Sciatic nerve (tissue), 2 donors: ENCODE data around the gene ZNF768. TPM values are rescaled to one million over a fixed set of nuclear protein-coding genes. Genes with fewer than 3 reads are reported as not detected.
"Not testable (repeated sequence)": the region's sequence is repeated elsewhere in the genome, so short reads cannot be mapped to it uniquely, and the experiment has no call there.

Experiments used
- ATAC-seq: fragments of 200-7000 bp; cut with Tn5 transposase; one replicate; pipeline ENCODE4 v1.9.1; 2020; ENCODE audit warnings: mild to moderate bottlenecking, moderate library complexity
- DNase-seq: peaks from one replicate; pipeline ENCODE4 v3.0.0-alpha.2; 2020; ENCODE audit warnings: low spot score
- intact Hi-C: fragments of 100-400 bp; cut with DNase I; formaldehyde crosslinking; loops from one replicate; pipeline ENCODE4 v1.14.2; 2022
- total RNA-seq: library from RNA; stranded (reverse); fragmentation: NEBNext Ultra II Directional; extraction: Animal tissue kit (Norgen Biotek cat#: 25700); gene quantifications from one replicate; pipeline ENCODE4 v1.2.1, GENCODE V29; 2021
- donor health status: DM: no; HTN: no; CAD: no.
- donor health status: DM: no; HTN: no; CAD: no.

Gene ZNF768
- total RNA-seq, 1 donor from 2014 or later = 30.3 TPM

DNA sequence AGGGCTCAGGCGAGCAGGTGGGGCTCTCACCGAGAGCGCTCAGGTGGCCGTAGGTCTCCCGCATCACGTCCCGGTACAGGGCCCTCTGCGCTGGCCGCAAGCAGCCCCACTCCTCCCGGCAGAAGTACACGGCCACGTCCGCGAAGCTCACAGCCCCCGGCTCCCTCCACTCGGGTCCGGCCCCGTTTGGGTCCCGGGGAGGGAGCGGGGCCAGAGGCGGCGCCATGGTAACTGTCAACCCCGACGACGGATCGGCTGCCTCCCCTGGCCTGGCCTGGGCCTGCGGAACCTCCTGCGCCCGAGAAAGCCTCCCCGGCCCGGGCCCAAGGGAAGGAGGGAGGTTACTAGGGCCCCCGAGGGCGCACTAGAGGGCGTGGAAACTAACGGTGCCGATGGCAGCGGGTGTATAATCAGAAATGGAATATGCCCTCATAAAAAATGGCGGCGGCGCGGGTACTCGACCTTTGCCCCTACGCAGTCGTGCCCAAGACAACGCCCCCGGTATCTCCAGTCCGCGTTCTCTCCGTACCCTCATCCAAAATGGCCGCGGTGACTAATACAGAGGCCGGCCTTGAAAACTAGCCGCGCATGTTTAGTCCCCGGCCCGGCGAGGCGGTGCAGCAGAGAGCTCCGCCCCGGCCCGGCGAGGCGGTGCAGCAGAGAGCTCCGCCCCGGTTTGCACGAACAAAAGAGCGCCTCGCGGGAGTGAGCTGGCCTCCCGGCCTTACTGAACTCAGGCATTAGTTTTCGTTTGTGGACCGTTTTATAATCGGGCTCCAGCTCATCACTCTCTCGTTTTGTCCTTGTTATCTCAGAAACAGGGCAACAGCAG is 31.8 kb upstream of the ZNF768 start, which contains the start of gene ZNF764:
TSS of gene ZNF764 (minus strand) at position 418 of the 832 bp plus-strand sequence. CDS start at position 226, 192 bp downstream.
- ATAC-seq (peak; percentile 98), DNase-seq (peak; percentile 98)
- intact Hi-C loops = no loop called here

- ATAC-seq = no peak
- intact Hi-C loops = no loop called here
- no peak for DNase-seq
These were observed 31.3 kb upstream of the ZNF768 start for GRCh38 chr16:30557707-30557956.

GRCh38 chr16:30556125-30556473 is 29.7 kb upstream of the ZNF768 start:
- ATAC-seq = no peak
- no peak for DNase-seq
- intact Hi-C loops = no loop called here

DNA sequence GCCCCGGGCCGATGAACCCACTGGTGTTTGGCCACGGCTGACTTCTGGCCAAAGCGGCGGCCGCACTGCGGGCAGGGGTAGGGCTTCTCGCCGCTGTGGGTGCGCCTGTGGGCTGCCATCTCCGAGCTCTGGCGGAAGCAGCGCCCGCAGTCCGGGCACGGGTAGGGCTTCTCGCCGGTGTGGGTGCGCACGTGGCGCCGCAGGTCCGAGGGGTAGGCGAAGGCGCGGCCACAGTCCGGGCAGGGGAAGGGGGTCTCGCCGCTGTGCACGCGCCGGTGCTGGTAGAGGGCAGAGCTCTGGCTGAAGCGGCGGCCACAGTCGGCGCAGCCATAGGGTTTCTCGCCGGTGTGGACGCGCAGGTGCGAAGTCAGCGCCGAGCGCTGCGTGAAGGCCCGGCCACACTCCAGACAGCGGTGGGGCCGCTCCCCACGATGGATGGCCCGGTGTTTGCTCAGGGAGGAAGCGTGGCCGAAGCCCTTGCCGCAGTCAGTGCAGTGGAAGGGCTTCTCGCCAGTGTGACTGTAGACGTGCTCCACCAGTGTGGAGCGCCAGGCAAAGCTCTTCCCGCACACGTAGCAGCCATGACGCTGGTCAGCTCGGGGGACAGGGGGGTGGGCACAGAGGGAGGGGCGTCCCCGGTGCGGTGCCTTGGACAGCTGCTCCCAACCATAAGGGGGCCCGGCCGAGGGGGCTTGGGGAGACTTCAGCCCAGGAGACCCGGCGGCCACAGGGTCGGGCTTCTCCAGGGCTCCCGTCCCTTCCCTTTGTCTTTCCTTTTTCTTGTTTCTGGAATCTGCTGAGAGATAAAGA is 29.2 kb upstream of the ZNF768 start:
- DNase-seq (no peak), ATAC-seq (no peak)
- intact Hi-C loops = no loop called here

GRCh38 chr16:30554557-30555314 is 28.4 kb upstream of the ZNF768 start:
- intact Hi-C loops = no loop called here
- DNase-seq = no peak
- ATAC-seq = no peak

DNA sequence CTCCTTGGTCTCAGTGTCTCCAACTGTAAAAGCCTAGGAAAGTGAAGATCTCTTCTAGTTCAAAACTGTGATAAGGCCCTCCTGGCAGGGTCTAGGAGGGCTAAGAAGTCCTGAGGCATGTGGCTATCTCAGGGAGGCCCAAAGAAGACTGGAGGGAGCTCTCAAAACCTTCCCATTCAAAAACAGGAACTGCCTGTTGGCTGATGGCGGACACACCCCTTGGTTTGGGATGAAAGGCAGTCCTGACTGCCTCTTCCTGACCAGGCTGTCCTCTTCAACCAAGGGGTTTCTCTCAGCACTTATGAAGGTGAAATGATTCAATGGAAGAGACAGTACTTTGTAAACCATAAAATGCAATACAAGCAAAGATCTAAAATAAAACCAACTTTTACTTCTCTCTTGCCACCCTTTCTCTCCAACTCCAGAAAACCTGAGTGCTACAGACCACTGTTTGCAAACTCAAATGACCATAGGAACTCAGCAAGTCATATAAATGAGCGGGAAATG is 27.1 kb upstream of the ZNF768 start:
- intact Hi-C loops = no loop called here
- DNase-seq = no peak
- no peak for ATAC-seq

DNA sequence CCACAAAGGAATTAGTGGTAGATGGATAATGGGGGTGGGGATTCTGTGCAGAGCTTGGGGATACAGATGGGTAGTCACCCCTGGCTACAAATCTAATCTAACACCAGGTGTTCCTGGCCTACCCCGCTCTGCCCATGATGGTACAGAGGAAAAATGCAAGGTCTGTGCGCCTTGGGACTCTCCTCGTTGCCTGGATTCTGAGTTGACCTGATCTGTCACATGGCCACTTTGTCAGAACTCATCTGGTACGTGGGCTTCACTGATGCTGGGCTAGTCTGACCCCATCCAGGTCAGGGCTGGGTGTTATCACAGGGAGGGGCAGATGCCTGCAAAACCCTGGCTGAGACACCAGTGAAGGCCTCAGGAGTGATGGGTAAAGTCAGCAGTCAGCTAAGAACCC is 26.6 kb upstream of the ZNF768 start:
- ATAC-seq (no peak), DNase-seq (no peak)
- intact Hi-C loops = no loop called here

- intact Hi-C loops = no loop called here
- ATAC-seq (no peak), DNase-seq (no peak)
These were observed 25.4 kb upstream of the ZNF768 start for GRCh38 chr16:30551781-30552180.

GRCh38 chr16:30548416-30549253 is 22.3 kb upstream of the ZNF768 start:
- ATAC-seq (no peak), DNase-seq (no peak)
- intact Hi-C loops = no loop called here

GRCh38 chr16:30546115-30546514 is 19.7 kb upstream of the ZNF768 start:
- DNase-seq = no peak
- intact Hi-C loops = no loop called here
- no peak for ATAC-seq

DNA sequence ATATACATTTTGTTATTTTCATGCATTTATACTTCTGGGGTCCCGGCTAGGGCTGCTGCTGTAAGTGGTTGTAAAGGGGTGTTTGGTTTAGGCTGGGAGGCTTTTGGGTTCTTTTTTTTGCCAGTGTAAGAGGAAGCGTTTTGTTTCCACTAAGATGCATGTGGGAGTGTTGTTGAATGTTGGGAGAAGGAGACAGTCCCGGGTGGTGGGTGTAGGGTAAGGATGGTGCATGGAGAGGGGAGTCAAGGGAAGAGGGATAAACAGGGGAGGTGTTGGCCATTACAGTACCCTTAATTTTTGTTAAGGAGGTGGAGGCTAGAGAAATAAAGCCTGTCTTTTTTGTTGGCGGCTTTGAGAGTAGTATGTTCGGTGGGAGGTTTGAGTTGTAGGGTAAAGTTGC is 16.7 kb upstream of the ZNF768 start:
- no peak for ATAC-seq
- DNase-seq = no peak
- intact Hi-C loops = no loop called here

DNA sequence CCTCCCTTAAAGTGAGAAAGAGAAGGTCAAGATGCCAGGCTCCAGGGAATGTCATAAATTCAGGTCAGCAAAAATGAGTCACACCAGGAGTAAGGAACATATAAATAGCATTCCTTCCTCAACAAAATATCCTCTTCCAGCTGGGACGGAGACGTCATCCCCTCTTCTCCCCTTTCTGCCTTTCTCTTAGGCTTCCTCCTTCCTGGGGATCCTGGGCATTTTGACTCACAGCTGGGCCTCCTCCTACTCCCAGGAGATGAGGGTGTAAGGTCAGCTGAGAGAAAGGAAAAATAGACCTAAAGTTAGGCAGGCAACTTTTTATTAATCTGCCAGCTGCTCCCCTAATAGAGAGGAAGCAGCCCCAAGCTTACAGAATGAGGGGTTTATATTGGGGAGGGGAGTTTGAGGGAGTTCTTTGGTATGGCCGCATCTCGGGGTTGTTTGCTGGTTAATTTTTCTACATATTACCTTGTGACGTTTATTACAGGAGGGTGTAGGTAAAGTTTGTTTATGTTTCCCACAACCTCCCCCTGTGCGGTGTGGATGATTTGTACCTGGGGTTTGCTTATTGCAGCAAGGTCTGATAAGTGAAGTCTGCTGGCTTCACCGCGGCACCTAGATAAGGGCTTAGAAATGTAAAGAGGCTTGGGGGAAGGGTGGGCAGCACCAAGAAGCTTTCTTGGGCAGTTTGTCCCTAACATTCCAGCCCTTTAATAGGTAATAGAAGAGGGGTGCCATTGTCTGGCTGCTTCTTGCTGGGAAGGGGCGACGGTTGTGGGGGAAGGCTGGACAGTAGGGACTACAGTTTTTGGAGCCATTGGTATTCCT is 15.3 kb upstream of the ZNF768 start:
- no peak for ATAC-seq
- intact Hi-C loops = no loop called here
- DNase-seq = no peak

DNA sequence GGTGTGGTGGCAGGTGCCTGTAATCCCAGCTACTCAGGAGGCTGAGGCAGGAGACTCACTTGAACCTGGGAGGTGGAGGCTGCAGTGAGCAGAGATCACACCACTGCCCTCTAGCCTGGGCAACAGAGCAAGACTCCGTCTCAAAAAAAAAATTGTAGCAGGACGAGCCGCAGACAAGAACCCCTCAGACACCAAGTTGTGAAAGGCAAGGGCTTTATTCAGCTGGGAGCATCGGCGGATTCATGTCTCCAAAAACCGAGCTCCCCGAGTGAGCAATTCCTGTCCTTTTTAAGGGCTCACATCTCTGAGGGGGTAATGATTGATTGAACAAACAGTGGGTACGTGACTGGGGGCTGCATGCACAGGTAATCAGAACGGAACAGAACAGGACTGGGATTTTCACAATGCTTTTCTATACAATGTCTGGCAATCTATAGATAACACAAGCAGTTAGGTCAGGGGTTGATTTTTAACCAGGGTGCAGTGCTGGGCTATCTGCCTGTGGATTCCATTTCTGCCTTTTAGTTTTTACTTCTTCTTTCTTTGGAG is 14.6 kb upstream of the ZNF768 start:
- DNase-seq, ATAC-seq, intact Hi-C loops: not testable (repeated sequence)

- intact Hi-C loops, ATAC-seq, DNase-seq: not testable (repeated sequence)
These were observed 13.7 kb upstream of the ZNF768 start for GRCh38 chr16:30539986-30540526.

DNA sequence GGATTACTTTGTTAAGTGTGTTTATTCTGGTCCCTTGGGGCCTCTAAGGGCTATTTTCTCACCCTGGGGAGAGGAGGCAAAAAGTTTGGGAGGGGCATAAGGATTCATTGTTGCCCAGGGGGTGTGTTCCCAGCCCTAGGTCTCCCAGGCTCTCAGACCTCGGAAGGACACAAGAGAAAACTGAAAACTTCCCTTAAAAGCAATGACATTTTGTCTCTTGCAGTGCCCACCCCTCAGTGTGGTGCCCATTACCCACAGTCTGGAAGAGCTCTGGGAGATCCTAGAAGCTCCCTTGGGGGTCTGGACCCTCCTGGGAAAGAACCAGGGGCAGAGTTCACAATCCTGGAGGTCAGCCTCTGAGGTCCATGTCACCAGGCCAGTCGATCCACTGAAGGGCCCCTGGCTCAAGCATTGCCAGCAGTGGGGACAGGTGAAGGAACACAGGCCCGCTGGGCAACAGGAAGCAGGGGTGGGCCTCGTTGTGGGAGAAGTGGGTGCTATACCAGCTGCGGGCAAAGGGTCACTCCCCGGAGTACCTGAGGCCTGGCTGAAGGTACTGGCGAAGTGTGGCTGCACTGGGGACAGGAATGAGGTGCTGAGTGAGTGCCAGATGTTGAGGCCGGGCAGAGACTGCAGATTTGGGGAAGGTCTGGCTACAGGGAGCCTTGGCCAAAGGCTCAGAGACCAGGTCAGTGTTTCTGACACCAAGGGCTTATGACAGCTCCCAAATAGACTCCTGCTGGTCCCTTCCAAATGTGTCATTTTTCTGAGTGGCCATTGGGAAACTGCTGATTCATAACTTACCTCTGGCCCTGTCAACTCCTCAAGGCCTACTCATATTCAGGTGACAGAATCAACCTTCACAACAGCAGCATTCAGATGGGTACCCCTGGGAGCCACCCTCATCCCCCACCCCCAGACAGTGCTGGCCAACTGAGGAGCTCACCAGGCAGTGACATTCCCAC is 12.9 kb upstream of the ZNF768 start:
- DNase-seq (no peak), ATAC-seq (no peak)
- intact Hi-C loops = no loop called here

DNA sequence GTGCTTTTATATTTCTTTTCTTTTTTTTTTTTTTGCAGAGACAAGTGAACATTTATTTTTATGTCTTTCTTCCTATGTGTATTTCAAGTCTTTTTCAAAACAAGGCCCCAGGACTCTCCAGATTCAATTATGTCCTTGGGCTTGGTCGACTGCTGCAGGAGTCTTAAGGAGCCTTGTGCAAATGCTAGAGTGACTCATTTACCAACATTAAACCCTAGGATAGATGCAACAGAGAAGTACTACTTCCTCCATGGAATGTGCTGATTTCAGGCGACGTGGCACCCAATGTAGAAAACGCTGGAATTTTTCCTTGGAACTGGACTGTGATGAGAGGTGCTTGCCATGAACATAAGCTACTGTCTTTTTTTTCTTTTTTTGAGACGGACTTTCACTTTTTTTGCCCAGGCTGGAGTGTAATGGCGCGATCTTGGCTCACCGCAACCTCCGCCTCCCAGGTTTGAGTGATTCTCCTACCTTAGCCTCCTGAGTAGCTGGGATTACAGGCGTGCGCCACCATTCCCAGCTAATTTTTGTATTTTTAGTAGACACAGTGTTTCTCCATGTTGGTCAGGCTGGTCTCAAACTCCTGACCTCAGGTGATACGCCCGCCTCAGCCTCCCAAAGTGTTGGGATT is 10.1 kb upstream of the ZNF768 start:
- DNase-seq, intact Hi-C loops, ATAC-seq: not testable (repeated sequence)
